SU-DHL-6 (cell line): ENCODE data around the gene UNC5A.

Experiments used
- H2AFZ ChIP-seq: fragments of 200-600 bp; sonication (generic); 2 replicates; pipeline ENCODE4 v1.6.1; 2014; ENCODE audit warnings: low read depth, mild to moderate bottlenecking, moderate library complexity, mixed read lengths, antibody characterized with exemption, low read length; ENCODE audit not compliant: severe bottlenecking
- H3F3A ChIP-seq: fragments of 200-600 bp; shearing (Covaris generic); 2 replicates; pipeline ENCODE4 v1.6.0; 2016; ENCODE audit warnings: antibody characterized with exemption, mild to moderate bottlenecking; ENCODE audit not compliant: insufficient read depth
- H3K27ac ChIP-seq: fragments of 200-600 bp; sonication (generic); 2 replicates; pipeline ENCODE4 v1.5.1; 2016; ENCODE audit warnings: low read depth, mild to moderate bottlenecking, low read length, moderate library complexity, mixed read lengths
- H3K27me3 ChIP-seq: fragments of 200-600 bp; sonication (generic), shearing (Covaris generic); 2 replicates; pipeline ENCODE4 v1.6.0; 2014; ENCODE audit warnings: mild to moderate bottlenecking, low read length
- H3K36me3 ChIP-seq: fragments of 200-600 bp; sonication (generic); 2 replicates; pipeline ENCODE4 v1.6.1; 2014; ENCODE audit warnings: mild to moderate bottlenecking, low read length, mixed read lengths
- H3K4me2 ChIP-seq: fragments of 300-600, 200-600 bp; shearing (Covaris generic), sonication (generic); 2 replicates; pipeline ENCODE4 v1.6.0; 2014; ENCODE audit warnings: low read length, low read depth, mild to moderate bottlenecking; ENCODE audit not compliant: poor library complexity, severe bottlenecking
- H3K4me3 ChIP-seq: fragments of 200-600 bp; sonication (generic); 2 replicates; pipeline ENCODE4 v1.5.1; 2014; ENCODE audit warnings: antibody characterized with exemption, low read length, mild to moderate bottlenecking, mixed read lengths; ENCODE audit not compliant: insufficient read depth, poor library complexity, severe bottlenecking
- H3K79me2 ChIP-seq: fragments of 200-600 bp; sonication (generic); 2 replicates; pipeline ENCODE4 v1.6.1; 2014; ENCODE audit warnings: mild to moderate bottlenecking, low read length, moderate library complexity; ENCODE audit not compliant: insufficient read depth
- H3K9ac ChIP-seq: fragments of 200-600 bp; sonication (generic); 2 replicates; pipeline ENCODE4 v1.7.0; 2014; ENCODE audit warnings: mild to moderate bottlenecking, low read length
- H3K9me2 ChIP-seq: fragments of 200-600 bp; sonication (generic); replicated peaks from 2 replicates; pipeline ENCODE4 v1.6.1; 2014; ENCODE audit warnings: low read length; ENCODE audit not compliant: insufficient read depth
- H3K9me3 ChIP-seq: fragments of 200-600 bp; sonication (generic); 2 replicates; pipeline ENCODE4 v1.6.1; 2014; ENCODE audit warnings: low read length, mixed read lengths; ENCODE audit not compliant: insufficient read depth
- H4K20me1 ChIP-seq: fragments of 200-600 bp; sonication (generic); 2 replicates; pipeline ENCODE4 v1.6.1; 2014; ENCODE audit warnings: low read depth, mild to moderate bottlenecking, antibody characterized with exemption, low read length, moderate library complexity, mixed read lengths
- CTCF ChIP-seq: fragments of 200-600 bp; sonication (generic); IDR thresholded peaks from one replicate; pipeline ENCODE4 v1.5.1; 2017; ENCODE audit warnings: antibody characterized with exemption, mild to moderate bottlenecking, low read length, moderate library complexity; ENCODE audit not compliant: insufficient read depth, poor library complexity, severe bottlenecking
- EZH2phosphoT487 ChIP-seq: fragments of 200-600 bp; sonication (generic), shearing (Covaris generic); conservative IDR thresholded peaks from 2 replicates; pipeline ENCODE4 v1.6.1; 2018; ENCODE audit warnings: mild to moderate bottlenecking, antibody characterized with exemption, low read length, moderate library complexity, mixed read lengths

The UNC5A gene

GRCh38 chr5:176774216-176775171 lies 35.9 kb upstream of the UNC5A start:
- TF ChIP-seq CTCF: no peak
- no peak for TF ChIP-seq EZH2phosphoT487
- H3K9me3 ChIP-seq: no peaks in the 10 kb centered on the region
- no peak overlapping the region for H3K4me2 ChIP-seq
- H4K20me1 ChIP-seq: no peaks in the 10 kb centered on the region
- no peaks in the 10 kb centered on the region for H3K79me2 ChIP-seq
- H3K4me3 ChIP-seq: no peak overlapping the region
- H3K27ac ChIP-seq: no peak overlapping the region
- no peaks in the 10 kb centered on the region for H3K36me3 ChIP-seq
- H2AFZ ChIP-seq: no peak overlapping the region
- H3K9me2 ChIP-seq: no peaks in the 10 kb centered on the region
- no peaks in the 10 kb centered on the region for H3K27me3 ChIP-seq
- H3K9ac ChIP-seq: no peak overlapping the region
- H3F3A ChIP-seq: no peaks in the 10 kb centered on the region

GRCh38 chr5:176775409-176775808 lies 35.0 kb upstream of the UNC5A start:
- Histone ChIP-seq H3K27me3 (no peaks in the 10 kb centered on the region), H3K9ac (no peak overlapping the region), H3K4me3 (no peak overlapping the region), H3K4me2 (no peak overlapping the region), H3K9me2 (no peaks in the 10 kb centered on the region), H3K27ac (no peak overlapping the region), H3K36me3 (no peaks in the 10 kb centered on the region), H3F3A (no peaks in the 10 kb centered on the region), H2AFZ (no peak overlapping the region), H4K20me1 (no peaks in the 10 kb centered on the region), H3K9me3 (no peaks in the 10 kb centered on the region), H3K79me2 (no peaks in the 10 kb centered on the region)
- no peak for TF ChIP-seq CTCF

GRCh38 chr5:176776141-176776865 lies 34.1 kb upstream of the UNC5A start:
- H3K36me3 ChIP-seq: no peaks in the 10 kb centered on the region
- no peak overlapping the region for H2AFZ ChIP-seq
- H3K79me2 ChIP-seq: no peaks in the 10 kb centered on the region
- H4K20me1 ChIP-seq: no peaks in the 10 kb centered on the region
- no peak overlapping the region for H3K4me2 ChIP-seq
- H3K27me3 ChIP-seq: no peaks in the 10 kb centered on the region
- TF ChIP-seq EZH2phosphoT487 (no peak), CTCF (no peak)
- no peaks in the 10 kb centered on the region for H3K9me2 ChIP-seq
- H3K4me3 ChIP-seq: no peak overlapping the region
- H3F3A ChIP-seq: no peaks in the 10 kb centered on the region
- H3K9ac ChIP-seq: no peak overlapping the region
- no peaks in the 10 kb centered on the region for H3K9me3 ChIP-seq
- H3K27ac ChIP-seq: no peak overlapping the region
